Prostate gland (tissue), 2 donors: Measurements from ENCODE around the gene KRT80. TPM values are rescaled to one million over a fixed set of nuclear protein-coding genes. Genes with fewer than 3 reads are reported as not detected.

Source experiments
- DNase-seq: peaks from one replicate; pipeline ENCODE4 v3.0.0-alpha.2; 2019; ENCODE audit warnings: low spot score
- H3K27ac ChIP-seq, 2 donors: fragments of 200-600 bp; sonication (generic); 2 replicates each; pipeline ENCODE4 v1.5.1; 2017 to 2019
- H3K27me3 ChIP-seq: fragments of 200-600 bp; sonication (generic); replicated peaks from 2 replicates; pipeline ENCODE4 v1.5.1; 2019; ENCODE audit not compliant: insufficient read depth
- H3K36me3 ChIP-seq, 2 donors: fragments of 200-600 bp; sonication (generic); 1 replicate in 1 of 2; 2 replicates in 1 of 2; pipeline versions ENCODE4 v1.5.1 to v1.8.1; 2017 to 2019
- H3K4me1 ChIP-seq: fragments of 200-600 bp; sonication (generic); replicated peaks from 2 replicates; pipeline ENCODE4 v1.5.1; 2019
- H3K4me3 ChIP-seq, 2 donors: fragments of 200-600 bp; sonication (generic); 2 replicates each; pipeline ENCODE4 v1.5.1; 2017 to 2019
- H3K9me3 ChIP-seq: fragments of 200-600 bp; sonication (generic); 2 replicates; pipeline ENCODE4 v1.5.1; 2017
- CTCF ChIP-seq, 4 experiments: fragments of 200-600 bp in 2 of 4; fragments of 450-650 bp in 2 of 4; sonication (generic) in 2 of 4; IDR thresholded peaks; 1 replicate in 3 of 4; 2 replicates in 1 of 4; pipeline ENCODE4 v1.5.1; 2016 to 2019; ENCODE audit warnings: antibody characterized with exemption in 4 of 4, mild to moderate bottlenecking in 2 of 4, moderate library complexity in 2 of 4
- POLR2A ChIP-seq: fragments of 450-650 bp; IDR thresholded peaks from one replicate; pipeline ENCODE4 v1.6.1; 2016; ENCODE audit warnings: antibody characterized with exemption, mild to moderate bottlenecking
- POLR2AphosphoS5 ChIP-seq: sonication (generic); formaldehyde crosslinking; IDR thresholded peaks from one replicate; pipeline ENCODE4 v1.6.1; 2017; ENCODE audit warnings: antibody characterized with exemption
- WGBS: methylation state at CpG from one replicate; pipeline ENCODE4 v1.1.5; 2018; 5-methylcytosine and 5-hydroxymethylcytosine counted together
- intact Hi-C: fragments of 100-400 bp; cut with DNase I; formaldehyde crosslinking; loops from one replicate; pipeline ENCODE4 v1.14.2; 2022
- total RNA-seq, 2 donors: library from RNA; depleted of rRNA; stranded (reverse); fragments of >200 nt; gene quantifications; one replicate each; pipeline ENCODE4 v1.1.0, GENCODE V29; 2016

The KRT80 gene
- total RNA-seq, 2 donors from 2014 or later = 1.9 to 3.7 TPM

GRCh38 chr12:52165096-52165855 lies 26.5 kb downstream of the KRT80 start:
- H3K4me3 ChIP-seq = no peak overlapping the region
- TF ChIP-seq POLR2AphosphoS5 (no peak), CTCF (IDR thresholded peaks at IDR 0.05) (no peak), POLR2A (no peak)
- no peaks in the 10 kb centered on the region for H3K36me3 ChIP-seq
- H3K27ac ChIP-seq = no peak overlapping the region
- no peaks in the 10 kb centered on the region for H3K4me1 ChIP-seq
- no peak for DNase-seq
- H3K9me3 ChIP-seq = no peaks in the 10 kb centered on the region
- H3K27me3 ChIP-seq = no peaks in the 10 kb centered on the region
- 79% methylated on average over 13 of the region's 13 CpGs for WGBS
- intact Hi-C loops = no loop called here

DNA sequence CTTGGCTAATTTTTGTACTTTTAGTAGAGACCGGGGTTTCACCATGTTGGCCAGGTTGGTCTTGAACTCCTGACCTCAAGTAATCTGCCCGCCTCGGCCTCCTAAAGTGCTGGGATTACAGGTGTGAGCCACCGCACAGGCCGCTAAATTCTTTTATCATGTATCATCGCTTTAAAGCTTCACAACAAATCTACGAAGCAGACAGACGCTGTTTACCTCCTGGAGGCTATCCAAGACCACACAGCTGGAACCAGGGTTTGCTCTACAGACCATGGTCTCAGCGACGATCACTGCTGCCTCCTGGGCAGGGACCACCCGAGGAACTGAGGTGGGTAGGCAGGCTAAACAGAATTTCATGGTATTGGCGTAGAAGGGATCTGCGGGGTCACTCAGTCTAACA lies 27.2 kb downstream of the KRT80 start:
- no peak overlapping the region for H3K27ac ChIP-seq
- intact Hi-C loops = no loop called here
- H3K36me3 ChIP-seq = no peaks in the 10 kb centered on the region
- no peaks in the 10 kb centered on the region for H3K27me3 ChIP-seq
- no peak overlapping the region for H3K4me3 ChIP-seq
- H3K4me1 ChIP-seq = no peaks in the 10 kb centered on the region
- H3K9me3 ChIP-seq = no peaks in the 10 kb centered on the region
- no peak for TF ChIP-seq CTCF (IDR thresholded peaks at IDR 0.05)
- no peak for TF ChIP-seq POLR2AphosphoS5
- no peak for TF ChIP-seq POLR2A
- no peak for DNase-seq
- 72% methylated on average over 13 of the region's 13 CpGs for WGBS

- DNase-seq = no peak
- no peaks in the 10 kb centered on the region for H3K36me3 ChIP-seq
- WGBS = 100% methylated on average over 3 of the region's 3 CpGs
- no peak overlapping the region for H3K4me3 ChIP-seq
- no peaks in the 10 kb centered on the region for H3K9me3 ChIP-seq
- no peak for TF ChIP-seq CTCF (IDR thresholded peaks at IDR 0.05)
- no peak for TF ChIP-seq POLR2A
- no peak for TF ChIP-seq POLR2AphosphoS5
- H3K27ac ChIP-seq = no peak overlapping the region
- no peaks in the 10 kb centered on the region for H3K4me1 ChIP-seq
- H3K27me3 ChIP-seq = no peaks in the 10 kb centered on the region
- intact Hi-C loops = no loop called here
Observed at GRCh38 chr12:52162981-52163380, 28.8 kb downstream of the KRT80 start.

- 73% methylated on average over 4 of the region's 4 CpGs for WGBS
- no peaks in the 10 kb centered on the region for H3K4me1 ChIP-seq
- H3K27me3 ChIP-seq = no peaks in the 10 kb centered on the region
- DNase-seq = no peak
- TF ChIP-seq CTCF (IDR thresholded peaks at IDR 0.05) = no peak
- TF ChIP-seq POLR2A = no peak
- TF ChIP-seq POLR2AphosphoS5 = no peak
- H3K36me3 ChIP-seq = no peaks in the 10 kb centered on the region
- no peak overlapping the region for H3K27ac ChIP-seq
- H3K9me3 ChIP-seq = no peaks in the 10 kb centered on the region
- intact Hi-C loops = no loop called here
- no peak overlapping the region for H3K4me3 ChIP-seq
Observed at GRCh38 chr12:52160200-52160599, 31.6 kb downstream of the KRT80 start.

- Histone ChIP-seq H3K4me3 (no peak overlapping the region), H3K36me3 (no peaks in the 10 kb centered on the region), H3K9me3 (no peaks in the 10 kb centered on the region), H3K27me3 (no peaks in the 10 kb centered on the region), H3K27ac (no peak overlapping the region), H3K4me1 (no peaks in the 10 kb centered on the region)
- no peak for DNase-seq
- 87% methylated on average over 5 of the region's 5 CpGs for WGBS
- TF ChIP-seq POLR2A (no peak), POLR2AphosphoS5 (no peak), CTCF (IDR thresholded peaks at IDR 0.05) (no peak)
- intact Hi-C loops = loop anchor here (2.0 to 10.0 kb wide), 6 partner anchors 120 to 827 kb away; no protein-coding TSS in a partner anchor
Observed at GRCh38 chr12:52157566-52158150, 34.2 kb downstream of the KRT80 start.
